Endothelial cell of umbilical vein (primary cell): ENCODE measurements around the gene PTPRD.

Experiments used
- EZH2 ChIP-seq: IDR thresholded peaks from 2 replicates; pipeline ENCODE4 v1.6.1; 2012; ENCODE audit warnings: borderline replicate concordance, low read depth, mild to moderate bottlenecking, moderate library complexity, low read length, inconsistent platforms; ENCODE audit not compliant: severe bottlenecking
- GATA2 ChIP-seq: IDR thresholded peaks from 2 replicates; pipeline ENCODE4 v1.7.0; 2011; ENCODE audit warnings: low read depth, mild to moderate bottlenecking, moderate library complexity, mixed read lengths, low read length; ENCODE audit not compliant: insufficient read length, insufficient read depth
- POLR2A ChIP-seq: IDR thresholded peaks from 2 replicates; pipeline ENCODE4 v1.6.1; 2012; ENCODE audit warnings: low read depth, mild to moderate bottlenecking, control low read depth, low read length
- POLR2AphosphoS5 ChIP-seq: IDR thresholded peaks from 2 replicates; pipeline ENCODE4 v1.6.1; 2012; ENCODE audit warnings: low read depth, mild to moderate bottlenecking, control low read depth, low read length, moderate library complexity; ENCODE audit not compliant: insufficient read depth
- TF ChIP-seq, protein P1 (sequence below), 2 donors: IDR thresholded peaks; 1 replicate in 1 of 2; 2 replicates in 1 of 2; pipeline ENCODE4 v1.5.1; 2011; ENCODE audit warnings: low read length in 2 of 2, mild to moderate bottlenecking in 2 of 2, moderate library complexity in 2 of 2, control low read depth in 1 of 2, inconsistent platforms in 1 of 2, low read depth in 1 of 2; ENCODE audit not compliant: insufficient read depth in 1 of 2; ENCODE audit errors: extremely low read depth in 1 of 2

DNA sequence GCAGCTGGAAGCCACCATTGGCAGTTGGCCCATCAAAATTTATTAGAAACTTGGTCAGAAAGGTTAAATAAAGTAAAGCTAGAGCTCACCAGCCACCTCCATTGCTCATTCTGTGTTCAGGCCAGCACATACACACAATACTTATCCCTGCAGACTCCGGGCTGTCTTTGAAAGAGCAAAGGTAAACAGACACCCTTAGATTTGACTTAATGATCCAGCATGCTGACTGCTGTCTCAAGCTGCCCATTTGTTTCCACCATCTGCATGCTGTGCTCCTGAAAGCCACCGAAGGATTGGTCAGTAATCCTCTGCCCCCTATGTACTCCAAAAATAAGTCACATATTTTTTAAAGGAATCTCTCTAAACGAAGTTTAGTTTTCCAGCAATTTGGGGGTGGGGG is 1753.4 kb downstream of the PTPRD start:
- TF ChIP-seq, protein P1, sequence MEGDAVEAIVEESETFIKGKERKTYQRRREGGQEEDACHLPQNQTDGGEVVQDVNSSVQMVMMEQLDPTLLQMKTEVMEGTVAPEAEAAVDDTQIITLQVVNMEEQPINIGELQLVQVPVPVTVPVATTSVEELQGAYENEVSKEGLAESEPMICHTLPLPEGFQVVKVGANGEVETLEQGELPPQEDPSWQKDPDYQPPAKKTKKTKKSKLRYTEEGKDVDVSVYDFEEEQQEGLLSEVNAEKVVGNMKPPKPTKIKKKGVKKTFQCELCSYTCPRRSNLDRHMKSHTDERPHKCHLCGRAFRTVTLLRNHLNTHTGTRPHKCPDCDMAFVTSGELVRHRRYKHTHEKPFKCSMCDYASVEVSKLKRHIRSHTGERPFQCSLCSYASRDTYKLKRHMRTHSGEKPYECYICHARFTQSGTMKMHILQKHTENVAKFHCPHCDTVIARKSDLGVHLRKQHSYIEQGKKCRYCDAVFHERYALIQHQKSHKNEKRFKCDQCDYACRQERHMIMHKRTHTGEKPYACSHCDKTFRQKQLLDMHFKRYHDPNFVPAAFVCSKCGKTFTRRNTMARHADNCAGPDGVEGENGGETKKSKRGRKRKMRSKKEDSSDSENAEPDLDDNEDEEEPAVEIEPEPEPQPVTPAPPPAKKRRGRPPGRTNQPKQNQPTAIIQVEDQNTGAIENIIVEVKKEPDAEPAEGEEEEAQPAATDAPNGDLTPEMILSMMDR (IDR thresholded peaks at IDR 0.05; ENCODE audit: extremely low read depth in 1 of 2, insufficient read depth in 1 of 2, low read depth in 1 of 2, low read length in 2 of 2) = no peak
- no peak for TF ChIP-seq POLR2AphosphoS5
- TF ChIP-seq GATA2 = no peak
- TF ChIP-seq POLR2A = no peak
- no peak for TF ChIP-seq EZH2
